SK-N-SH (cell line): ENCODE data around the gene COL2A1.

ENCODE experiments used
- EP300 ChIP-seq, 2 experiments: IDR thresholded peaks; 2 replicates each; pipeline versions ENCODE4 v1.4.0 to v1.6.1; 2012; ENCODE audit warnings: borderline replicate concordance in 1 of 2, low read depth in 1 of 2, low read length in 1 of 2
- EZH2phosphoT487 ChIP-seq: fragments of 200-600 bp; sonication (generic); IDR thresholded peaks from 2 replicates; pipeline ENCODE4 v1.6.1; 2017; ENCODE audit warnings: low read depth, mixed run types, mild to moderate bottlenecking, antibody characterized with exemption, moderate library complexity, borderline replicate concordance
- GABPA ChIP-seq: IDR thresholded peaks from 2 replicates; pipeline ENCODE4 v1.4.0; 2012; ENCODE audit warnings: low read depth, mild to moderate bottlenecking
- MXI1 ChIP-seq: IDR thresholded peaks from 2 replicates; pipeline ENCODE4 v1.6.1; 2012; ENCODE audit warnings: mild to moderate bottlenecking, low read depth, low read length, improper control_type of control experiment
- POLR2AphosphoS5 ChIP-seq: IDR thresholded peaks from 2 replicates; pipeline ENCODE4 v1.6.1; 2012; ENCODE audit warnings: low read depth, low read length
- RAD21 ChIP-seq: IDR thresholded peaks from 2 replicates; pipeline ENCODE4 v1.6.1; 2012; ENCODE audit warnings: mild to moderate bottlenecking, low read length
- REST ChIP-seq: IDR thresholded peaks from 2 replicates; pipeline ENCODE4 v1.6.1; 2012; ENCODE audit warnings: mild to moderate bottlenecking, low read depth, low read length, moderate library complexity
- RFX5 ChIP-seq: IDR thresholded peaks from 2 replicates; pipeline ENCODE4 v1.6.1; 2012; ENCODE audit warnings: mild to moderate bottlenecking, improper control_type of control experiment, low read length
- RXRA ChIP-seq: IDR thresholded peaks from 2 replicates; pipeline ENCODE4 v1.4.0; 2012; ENCODE audit warnings: low read depth, mild to moderate bottlenecking, borderline replicate concordance
- TEAD4 ChIP-seq: IDR thresholded peaks from 2 replicates; pipeline ENCODE4 v1.4.0; 2012; ENCODE audit warnings: mild to moderate bottlenecking, borderline replicate concordance; ENCODE audit not compliant: insufficient read depth
- YY1 ChIP-seq: IDR thresholded peaks from 2 replicates; pipeline ENCODE4 v1.4.0; 2012; ENCODE audit warnings: low read depth, mild to moderate bottlenecking
- TF ChIP-seq, protein P1 (sequence below): fragments of 200-600 bp; sonication (generic); IDR thresholded peaks from 2 replicates; pipeline ENCODE4 v1.6.1; 2017; ENCODE audit warnings: antibody characterized with exemption, mild to moderate bottlenecking, moderate library complexity
- TF ChIP-seq, protein P2 (sequence below): IDR thresholded peaks from 2 replicates; pipeline ENCODE4 v1.4.0; 2012; ENCODE audit warnings: low read depth
- TF ChIP-seq, protein P3 (sequence below): IDR thresholded peaks from 2 replicates; pipeline ENCODE4 v1.4.0; 2012; ENCODE audit warnings: low read depth, borderline replicate concordance

DNA sequence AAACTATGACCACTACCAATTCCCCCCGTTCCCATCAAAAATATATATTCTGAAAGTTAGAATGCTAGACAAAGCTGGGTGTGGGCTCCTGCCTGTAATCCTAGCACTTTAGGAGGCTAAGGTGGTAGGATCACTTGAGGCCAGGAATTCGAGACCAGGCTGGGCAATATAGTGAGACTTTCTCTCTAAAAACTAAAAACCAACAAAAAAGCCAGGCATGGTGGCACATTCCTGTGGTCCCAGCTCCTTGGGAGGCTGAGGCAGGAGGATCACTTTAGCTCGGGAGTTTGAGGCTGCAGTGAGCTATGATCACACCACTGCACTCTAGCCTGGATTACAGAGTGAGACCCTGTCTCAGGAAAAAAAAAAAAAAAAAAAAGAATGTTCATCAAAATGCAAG is 48.8 kb upstream of the COL2A1 start:
- TF ChIP-seq EP300 (IDR thresholded peaks at IDR 0.05; ENCODE audit: borderline replicate concordance in 1 of 2, low read depth in 1 of 2, low read length in 1 of 2) (no peak), TEAD4 (no peak), POLR2AphosphoS5 (no peak), RAD21 (no peak), EZH2phosphoT487 (no peak), YY1 (no peak), REST (no peak), MXI1 (no peak), RFX5 (no peak), GABPA (no peak), RXRA (no peak)
- TF ChIP-seq, protein P1, sequence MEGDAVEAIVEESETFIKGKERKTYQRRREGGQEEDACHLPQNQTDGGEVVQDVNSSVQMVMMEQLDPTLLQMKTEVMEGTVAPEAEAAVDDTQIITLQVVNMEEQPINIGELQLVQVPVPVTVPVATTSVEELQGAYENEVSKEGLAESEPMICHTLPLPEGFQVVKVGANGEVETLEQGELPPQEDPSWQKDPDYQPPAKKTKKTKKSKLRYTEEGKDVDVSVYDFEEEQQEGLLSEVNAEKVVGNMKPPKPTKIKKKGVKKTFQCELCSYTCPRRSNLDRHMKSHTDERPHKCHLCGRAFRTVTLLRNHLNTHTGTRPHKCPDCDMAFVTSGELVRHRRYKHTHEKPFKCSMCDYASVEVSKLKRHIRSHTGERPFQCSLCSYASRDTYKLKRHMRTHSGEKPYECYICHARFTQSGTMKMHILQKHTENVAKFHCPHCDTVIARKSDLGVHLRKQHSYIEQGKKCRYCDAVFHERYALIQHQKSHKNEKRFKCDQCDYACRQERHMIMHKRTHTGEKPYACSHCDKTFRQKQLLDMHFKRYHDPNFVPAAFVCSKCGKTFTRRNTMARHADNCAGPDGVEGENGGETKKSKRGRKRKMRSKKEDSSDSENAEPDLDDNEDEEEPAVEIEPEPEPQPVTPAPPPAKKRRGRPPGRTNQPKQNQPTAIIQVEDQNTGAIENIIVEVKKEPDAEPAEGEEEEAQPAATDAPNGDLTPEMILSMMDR, result no peak
- TF ChIP-seq, protein P2, sequence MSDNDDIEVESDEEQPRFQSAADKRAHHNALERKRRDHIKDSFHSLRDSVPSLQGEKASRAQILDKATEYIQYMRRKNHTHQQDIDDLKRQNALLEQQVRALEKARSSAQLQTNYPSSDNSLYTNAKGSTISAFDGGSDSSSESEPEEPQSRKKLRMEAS, result no peak
- TF ChIP-seq, protein P3, sequence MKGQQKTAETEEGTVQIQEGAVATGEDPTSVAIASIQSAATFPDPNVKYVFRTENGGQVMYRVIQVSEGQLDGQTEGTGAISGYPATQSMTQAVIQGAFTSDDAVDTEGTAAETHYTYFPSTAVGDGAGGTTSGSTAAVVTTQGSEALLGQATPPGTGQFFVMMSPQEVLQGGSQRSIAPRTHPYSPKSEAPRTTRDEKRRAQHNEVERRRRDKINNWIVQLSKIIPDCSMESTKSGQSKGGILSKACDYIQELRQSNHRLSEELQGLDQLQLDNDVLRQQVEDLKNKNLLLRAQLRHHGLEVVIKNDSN, result no peak
